A673 (cell line): ENCODE data around the gene BTBD9. TPM values are rescaled to one million over a fixed set of nuclear protein-coding genes. Genes with fewer than 3 reads are reported as not detected.

Experiments
- BruUV-seq: library from RNA; stranded (reverse); fragments of 400-500 nt; replicated peaks from 2 replicates; lab custom pipeline; 2021; lab: Mats Ljungman, UMichigan
- CTCF ChIA-PET: fragments of 300-600 bp; sonication (Branson Sonifier 250); formaldehyde crosslinking; loops from one replicate; lab custom pipeline; 2022; ENCODE audit warnings: antibody characterized with exemption; lab: Charles Lee
- POLR2A ChIA-PET: fragments of 300-600 bp; sonication (Branson Sonifier 250); formaldehyde crosslinking; loops from one replicate; lab custom pipeline; 2022; ENCODE audit warnings: antibody characterized with exemption; ENCODE audit not compliant: low non-redundant PET; lab: Charles Lee
- DNase-seq: peaks from one replicate; pipeline ENCODE4 v3.0.0-alpha.2; 2015; ENCODE audit warnings: low spot score
- H3K27ac ChIP-seq: fragments of 200-600 bp; sonication (generic); 2 replicates; pipeline ENCODE4 v1.5.1; 2016; ENCODE audit warnings: mixed run types, low read depth, mild to moderate bottlenecking, mixed read lengths, antibody characterized with exemption, low read length; ENCODE audit not compliant: poor library complexity, severe bottlenecking
- H3K27me3 ChIP-seq: fragments of 200-600 bp; sonication (generic); replicated peaks from 2 replicates; pipeline ENCODE4 v1.6.1; 2017; ENCODE audit warnings: mixed run types, low read depth, mild to moderate bottlenecking, mixed read lengths, antibody characterized with exemption, low read length; ENCODE audit not compliant: insufficient read depth, poor library complexity
- H3K36me3 ChIP-seq: fragments of 200-600 bp; sonication (generic); 2 replicates; pipeline ENCODE4 v1.6.1; 2016; ENCODE audit warnings: mixed run types, mild to moderate bottlenecking, mixed read lengths, antibody characterized with exemption, low read length; ENCODE audit not compliant: insufficient read depth, poor library complexity, severe bottlenecking
- H3K4me1 ChIP-seq: fragments of 200-600 bp; sonication (generic); 2 replicates; pipeline ENCODE4 v1.6.1; 2017; ENCODE audit warnings: mixed run types, mild to moderate bottlenecking, mixed read lengths, antibody characterized with exemption, low read length; ENCODE audit not compliant: insufficient read depth, poor library complexity, severe bottlenecking
- H3K4me3 ChIP-seq: fragments of 200-600 bp; sonication (generic); 2 replicates; pipeline ENCODE4 v1.5.1; 2016; ENCODE audit warnings: low read depth, mixed run types, mild to moderate bottlenecking, mixed read lengths, low read length; ENCODE audit not compliant: poor library complexity, severe bottlenecking
- H3K9me3 ChIP-seq: fragments of 200-600 bp; sonication (generic); 2 replicates; pipeline ENCODE4 v1.6.1; 2016; ENCODE audit warnings: mixed run types, low read depth, mild to moderate bottlenecking, mixed read lengths, antibody characterized with exemption, low read length; ENCODE audit not compliant: poor library complexity, severe bottlenecking
- CTCF ChIP-seq: fragments of 300-800, 200-600 bp; sonication (generic); conservative IDR thresholded peaks from 2 replicates; pipeline ENCODE4 v1.5.1; 2017; ENCODE audit warnings: low read depth, mild to moderate bottlenecking, antibody characterized with exemption, low read length, moderate library complexity, mixed read lengths
- EZH2 ChIP-seq: fragments of 200-600 bp; sonication (generic); IDR thresholded peaks from 2 replicates; pipeline ENCODE4 v1.6.1; 2017; ENCODE audit warnings: borderline replicate concordance, low read depth, mild to moderate bottlenecking, mixed read lengths, antibody characterized with exemption, low read length; ENCODE audit not compliant: poor library complexity, severe bottlenecking
- intact Hi-C: fragments of 100-400 bp; cut with micrococcal nuclease; formaldehyde crosslinking; loops from one replicate; pipeline ENCODE4 v1.10.0; 2022; ENCODE audit not compliant: unreplicated experiment
- total RNA-seq: library from RNA; stranded (reverse); gene quantifications from 2 replicates; pipeline ENCODE4 v1.2.3, GENCODE V29; 2021

Gene BTBD9
- total RNA-seq, 1 experiment from 2014 or later: 8.0 TPM

GRCh38 chr6:38599261-38599660 is 40.5 kb downstream of the BTBD9 start:
- POLR2A ChIA-PET: no interaction called here
- no peaks in the 10 kb centered on the region for H3K9me3 ChIP-seq
- no TSS peak for BruUV-seq

GRCh38 chr6:38593998-38594665 is 45.6 kb downstream of the BTBD9 start:
- TF ChIP-seq CTCF (no peak), EZH2 (no peak)
- ChIA-PET POLR2A (no interaction called here), CTCF (no interaction called here)
- DNase-seq: no peak
- no peaks in the 10 kb centered on the region for H3K36me3 ChIP-seq
- H3K4me1 ChIP-seq: no peaks in the 10 kb centered on the region
- H3K27ac ChIP-seq: no peak overlapping the region
- no TSS peak for BruUV-seq
- no peaks in the 10 kb centered on the region for H3K9me3 ChIP-seq
- intact Hi-C loops: no loop called here
- H3K27me3 ChIP-seq: no peaks in the 10 kb centered on the region
- no peak overlapping the region for H3K4me3 ChIP-seq

More at GRCh38 chr6:38599261-38599660, 40.5 kb downstream of the BTBD9 start:
- Histone ChIP-seq H3K4me1 (no peaks in the 10 kb centered on the region), H3K36me3 (no peaks in the 10 kb centered on the region), H3K27me3 (no peaks in the 10 kb centered on the region), H3K4me3 (no peak overlapping the region), H3K27ac (no peak overlapping the region)
- CTCF ChIA-PET: no interaction called here
- no peak for TF ChIP-seq EZH2
- intact Hi-C loops: no loop called here
- DNase-seq: no peak

GRCh38 chr6:38593409-38593808 is 46.3 kb downstream of the BTBD9 start:
- no peaks in the 10 kb centered on the region for H3K4me1 ChIP-seq
- no peaks in the 10 kb centered on the region for H3K36me3 ChIP-seq
- H3K27ac ChIP-seq: no peak overlapping the region
- TF ChIP-seq CTCF (no peak), EZH2 (no peak)
- no peak for DNase-seq
- H3K4me3 ChIP-seq: no peak overlapping the region
- H3K27me3 ChIP-seq: no peaks in the 10 kb centered on the region
- intact Hi-C loops: no loop called here
- no peaks in the 10 kb centered on the region for H3K9me3 ChIP-seq
- no TSS peak for BruUV-seq
- POLR2A ChIA-PET: no interaction called here
- CTCF ChIA-PET: no interaction called here

- Histone ChIP-seq H3K4me1 (no peaks in the 10 kb centered on the region), H3K4me3 (no peak overlapping the region), H3K27ac (no peak overlapping the region), H3K9me3 (no peaks in the 10 kb centered on the region), H3K36me3 (no peaks in the 10 kb centered on the region), H3K27me3 (no peaks in the 10 kb centered on the region)
- POLR2A ChIA-PET: no interaction called here
- DNase-seq: no peak
- no peak for TF ChIP-seq EZH2
- TF ChIP-seq CTCF: no peak
- intact Hi-C loops: no loop called here
- CTCF ChIA-PET: no interaction called here
- no TSS peak for BruUV-seq
These were observed 48.3 kb downstream of the BTBD9 start for GRCh38 chr6:38591439-38591838.
